ENCODE data around the gene ZCCHC7. TPM values are rescaled to one million over a fixed set of nuclear protein-coding genes. Genes with fewer than 3 reads are reported as not detected.
"Not testable (repeated sequence)": the region's sequence is repeated elsewhere in the genome, so short reads cannot be mapped to it uniquely, and the experiment has no call there.

Gene ZCCHC7
- total RNA-seq, 1 experiment from 2014 or later: 16.0 TPM

DNA sequence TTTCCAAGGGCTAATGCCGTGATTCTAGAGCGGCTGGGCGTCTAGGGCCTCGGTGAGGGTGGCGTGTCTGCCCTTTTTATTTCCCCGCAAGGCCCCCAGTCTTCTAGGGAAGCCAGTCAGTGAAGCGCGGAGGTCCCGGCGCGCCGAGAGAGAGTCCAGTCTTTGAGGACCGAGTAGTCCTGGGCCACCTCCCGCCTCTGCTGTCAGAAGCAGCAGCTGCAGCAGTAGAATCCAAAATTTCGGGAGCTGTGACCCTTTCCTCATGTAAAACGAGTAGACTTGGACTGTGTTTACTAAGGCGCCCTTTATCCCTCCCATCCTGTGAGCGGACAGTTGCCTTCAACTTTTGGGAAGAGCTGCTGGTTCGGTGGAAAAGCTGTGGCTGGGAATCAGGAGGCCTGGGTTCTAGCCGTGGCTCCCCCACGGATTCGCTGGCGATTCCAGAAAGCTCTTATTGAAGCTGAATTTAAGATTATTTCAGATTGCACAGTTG lies 515 bp downstream of the ZCCHC7 start:
- peak; percentile 50 for DNase-seq (ENCODE audit: low read depth)

DNA sequence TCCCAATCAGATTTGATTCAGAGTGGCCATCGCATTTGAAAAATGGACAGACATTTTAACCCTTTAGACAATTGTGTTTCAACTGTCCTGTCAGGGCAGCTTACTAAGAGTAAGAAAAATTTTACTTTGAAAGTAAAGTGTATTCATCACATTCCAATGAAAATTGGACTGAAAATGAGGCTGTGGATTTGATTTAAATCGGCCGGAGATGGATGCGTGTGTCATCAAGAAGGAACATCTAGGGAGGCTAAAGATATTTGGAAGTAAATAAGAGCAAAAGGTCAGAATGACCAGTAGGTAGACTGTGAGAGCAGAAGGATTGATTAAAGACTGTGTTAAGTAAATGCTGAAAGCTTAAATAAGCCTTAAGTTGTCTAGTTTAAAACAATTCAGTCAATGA lies 1.5 kb downstream of the ZCCHC7 start:
- no peak for DNase-seq (ENCODE audit: low read depth)

DNA sequence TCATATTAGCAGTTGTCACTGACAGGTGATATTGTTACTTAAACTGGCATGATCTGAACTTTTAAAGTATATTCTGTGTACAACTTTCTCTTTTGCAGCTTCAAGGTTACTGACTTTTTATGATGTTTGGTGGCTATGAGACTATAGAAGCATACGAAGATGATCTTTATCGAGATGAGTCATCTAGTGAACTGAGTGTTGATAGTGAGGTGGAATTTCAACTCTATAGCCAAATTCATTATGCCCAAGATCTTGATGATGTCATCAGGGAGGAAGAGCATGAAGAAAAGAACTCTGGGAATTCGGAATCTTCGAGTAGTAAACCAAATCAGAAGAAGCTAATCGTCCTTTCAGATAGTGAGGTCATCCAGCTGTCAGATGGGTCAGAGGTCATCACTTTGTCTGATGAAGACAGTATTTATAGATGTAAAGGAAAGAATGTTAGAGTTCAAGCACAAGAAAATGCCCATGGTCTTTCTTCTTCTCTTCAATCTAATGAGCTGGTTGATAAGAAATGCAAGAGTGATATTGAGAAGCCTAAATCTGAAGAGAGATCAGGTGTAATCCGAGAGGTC lies 5.9 kb downstream of the ZCCHC7 start:
- peak; percentile 11 for DNase-seq (ENCODE audit: low read depth)

- DNase-seq (ENCODE audit: low read depth): no peak
Observed at GRCh38 chr9:37127018-37127417, 6.6 kb downstream of the ZCCHC7 start.

- DNase-seq (ENCODE audit: low read depth): no peak
Observed at GRCh38 chr9:37128051-37128450, 7.7 kb downstream of the ZCCHC7 start.

- DNase-seq (ENCODE audit: low read depth): no peak
Observed at GRCh38 chr9:37134166-37134565, 13.8 kb downstream of the ZCCHC7 start.

- DNase-seq (ENCODE audit: low read depth): no peak
Observed at GRCh38 chr9:37141015-37141414, 20.6 kb downstream of the ZCCHC7 start.

DNA sequence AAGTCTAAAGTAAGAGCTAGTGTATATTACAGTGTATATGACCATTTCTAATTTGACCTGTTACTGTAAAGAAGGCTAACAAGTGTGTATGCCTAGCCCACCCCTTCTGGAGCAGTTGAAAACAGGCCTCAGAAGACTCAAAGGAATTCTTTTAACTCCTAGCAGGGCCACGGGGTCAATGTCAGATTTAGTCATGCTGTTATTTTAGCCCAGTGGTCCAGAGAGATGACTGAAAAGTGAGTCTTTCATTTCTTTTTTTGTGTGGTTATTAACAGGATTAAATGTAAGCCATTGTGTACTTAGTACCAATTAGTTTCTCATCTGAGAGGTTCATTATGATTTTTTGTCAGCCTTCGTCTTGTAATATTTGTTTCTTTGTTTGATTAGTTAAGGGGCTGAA lies 24.4 kb downstream of the ZCCHC7 start:
- DNase-seq (ENCODE audit: low read depth): peak; percentile 50

- DNase-seq (ENCODE audit: low read depth): no peak
Observed at GRCh38 chr9:37146410-37146809, 26.0 kb downstream of the ZCCHC7 start.

- no peak for DNase-seq (ENCODE audit: low read depth)
Observed at GRCh38 chr9:37148181-37148580, 27.8 kb downstream of the ZCCHC7 start.

GRCh38 chr9:37149666-37150308 lies 29.4 kb downstream of the ZCCHC7 start:
- no peak for DNase-seq (ENCODE audit: low read depth)

- DNase-seq (ENCODE audit: low read depth): no peak
Observed at GRCh38 chr9:37150415-37150814, 30.0 kb downstream of the ZCCHC7 start.

- DNase-seq (ENCODE audit: low read depth): no peak
Observed at GRCh38 chr9:37151812-37152211, 31.4 kb downstream of the ZCCHC7 start.

GRCh38 chr9:37152365-37152764 lies 32.0 kb downstream of the ZCCHC7 start:
- no peak for DNase-seq (ENCODE audit: low read depth)

DNA sequence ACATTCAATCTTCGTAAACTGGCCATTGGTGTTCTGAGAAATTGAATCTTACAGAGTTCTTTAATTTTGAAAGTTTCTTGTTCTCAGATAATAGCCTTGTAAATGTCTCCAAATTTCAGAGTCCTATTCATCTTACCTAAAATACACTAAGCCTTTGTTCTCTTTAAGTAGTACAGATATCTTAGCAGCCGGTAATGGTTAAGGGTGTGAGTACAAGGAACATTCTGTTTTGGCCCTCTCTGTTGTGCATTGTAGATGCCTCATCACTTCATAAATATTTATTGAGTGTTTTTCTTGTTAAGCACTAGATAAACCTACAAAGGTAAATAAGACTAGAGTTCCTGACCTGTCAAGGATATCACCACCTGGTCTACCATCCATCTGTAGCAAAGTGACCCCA lies 35.2 kb downstream of the ZCCHC7 start:
- no peak for DNase-seq (ENCODE audit: low read depth)

DNA sequence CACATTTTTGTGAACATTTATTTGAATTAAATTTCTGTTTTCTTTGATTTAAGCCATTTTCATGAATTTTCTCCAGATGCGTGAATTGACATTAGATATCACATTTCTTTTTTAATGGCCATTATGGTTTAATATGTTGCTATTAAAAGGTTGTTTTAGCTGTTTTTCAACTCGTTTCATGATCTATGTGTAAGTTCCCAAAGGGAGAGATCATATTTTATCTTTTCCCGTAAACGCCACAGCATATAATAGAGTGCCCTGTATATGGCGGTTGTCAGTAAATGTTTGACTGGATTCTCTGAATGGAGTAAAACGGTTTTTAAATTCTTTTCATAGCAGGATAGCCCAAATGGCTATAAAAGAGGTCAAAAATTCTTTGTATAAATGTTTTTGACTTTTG lies 35.8 kb downstream of the ZCCHC7 start:
- no peak for DNase-seq (ENCODE audit: low read depth)

DNA sequence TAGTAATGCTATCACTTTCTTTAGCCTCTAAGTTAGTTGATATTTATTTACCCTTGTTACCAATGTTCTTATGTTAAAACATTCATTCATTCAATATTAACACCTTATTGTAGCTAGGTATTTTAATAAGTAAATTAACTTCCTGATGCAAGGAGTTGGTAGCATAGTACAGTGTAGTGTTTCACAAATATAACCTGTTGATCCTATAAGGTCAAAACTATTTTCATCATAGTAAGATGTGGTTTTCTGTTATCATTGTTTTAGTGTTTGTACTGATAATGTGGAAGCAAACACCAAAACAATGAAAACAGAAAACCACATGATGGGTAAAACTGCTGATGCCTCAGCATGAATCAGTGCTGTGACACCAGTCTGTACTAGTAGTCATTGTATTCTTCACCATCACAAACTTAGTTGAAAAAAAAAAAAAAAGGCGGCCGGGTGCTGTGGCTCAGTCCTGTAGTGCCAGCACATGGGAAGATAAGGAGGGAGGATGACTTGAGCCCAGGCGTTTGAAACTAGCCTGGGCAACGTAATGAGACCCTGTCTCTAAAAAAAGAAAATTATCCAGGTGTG lies 36.5 kb downstream of the ZCCHC7 start:
- peak; percentile 77 for DNase-seq (ENCODE audit: low read depth)

DNA sequence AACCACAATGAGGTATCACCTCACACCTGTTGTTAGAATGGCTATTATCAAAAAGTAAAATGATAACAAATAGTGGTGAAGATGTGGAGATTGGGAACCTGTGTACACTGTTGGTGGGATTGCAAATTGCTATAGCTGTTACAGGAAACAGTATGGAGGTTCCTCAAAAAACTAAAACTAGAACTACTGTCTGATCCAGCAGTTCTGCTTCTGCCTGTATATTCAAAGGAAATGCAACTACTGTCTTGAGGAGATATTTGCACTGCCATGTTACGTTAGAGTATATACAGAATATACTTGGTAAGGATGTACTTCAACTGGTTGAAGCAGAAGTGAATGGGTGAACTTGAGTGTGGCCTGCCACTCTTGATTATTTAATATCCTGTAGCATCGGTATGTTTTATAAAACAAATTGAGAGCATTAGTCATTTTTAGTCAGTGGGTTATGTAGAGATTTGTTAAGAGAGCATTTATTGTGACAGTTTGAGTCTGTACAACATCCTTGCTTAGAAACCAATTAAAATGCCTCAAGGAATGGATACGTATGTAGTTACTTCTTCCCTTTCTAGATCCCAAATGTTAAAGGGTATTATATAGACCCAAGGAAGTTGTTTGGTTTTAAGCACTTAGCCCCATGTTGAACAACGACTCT lies 37.5 kb downstream of the ZCCHC7 start:
- no peak for DNase-seq (ENCODE audit: low read depth)

DNA sequence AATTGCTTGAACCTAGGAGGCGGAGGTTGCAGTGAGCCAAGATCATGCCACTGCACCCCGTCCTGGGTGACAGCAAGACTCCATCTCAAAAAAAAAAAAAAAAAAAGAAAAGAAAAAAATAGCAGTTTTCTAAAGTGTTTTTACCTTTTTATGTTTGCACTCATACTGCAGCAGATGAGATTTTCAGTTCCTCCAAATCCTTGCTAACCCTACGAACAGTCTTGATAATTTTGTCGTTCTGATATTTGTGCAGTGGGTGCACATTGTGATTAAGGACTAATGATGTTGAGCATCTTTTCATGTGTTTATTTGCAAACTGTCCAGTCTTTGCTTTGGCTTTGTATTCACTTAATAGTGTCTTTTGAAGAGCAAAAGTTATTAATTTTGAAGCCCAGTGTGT lies 42.9 kb downstream of the ZCCHC7 start:
- no peak for DNase-seq (ENCODE audit: low read depth)

DNA sequence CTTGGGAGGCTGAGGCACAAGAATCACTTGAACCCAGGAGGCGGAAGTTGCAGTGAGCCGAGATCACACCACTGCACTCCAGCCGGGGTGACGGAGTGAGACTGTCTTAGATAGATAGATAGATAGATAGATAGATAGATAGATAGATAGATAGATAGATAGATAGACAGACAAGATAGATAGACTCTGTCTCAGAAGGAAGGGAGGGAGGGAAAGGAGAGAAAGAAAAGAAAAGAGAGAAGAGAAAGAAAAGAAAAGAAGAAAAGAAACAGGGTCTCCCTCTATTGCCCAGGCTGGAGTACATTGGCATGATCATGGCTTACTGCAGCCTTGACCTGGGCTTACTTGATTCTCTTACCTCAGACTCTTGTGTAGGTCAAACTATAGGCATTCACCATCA lies 44.0 kb downstream of the ZCCHC7 start:
- not testable (repeated sequence) for DNase-seq (ENCODE audit: low read depth)

- DNase-seq (ENCODE audit: low read depth): no peak
Observed at GRCh38 chr9:37165644-37166043, 45.3 kb downstream of the ZCCHC7 start.

DNA sequence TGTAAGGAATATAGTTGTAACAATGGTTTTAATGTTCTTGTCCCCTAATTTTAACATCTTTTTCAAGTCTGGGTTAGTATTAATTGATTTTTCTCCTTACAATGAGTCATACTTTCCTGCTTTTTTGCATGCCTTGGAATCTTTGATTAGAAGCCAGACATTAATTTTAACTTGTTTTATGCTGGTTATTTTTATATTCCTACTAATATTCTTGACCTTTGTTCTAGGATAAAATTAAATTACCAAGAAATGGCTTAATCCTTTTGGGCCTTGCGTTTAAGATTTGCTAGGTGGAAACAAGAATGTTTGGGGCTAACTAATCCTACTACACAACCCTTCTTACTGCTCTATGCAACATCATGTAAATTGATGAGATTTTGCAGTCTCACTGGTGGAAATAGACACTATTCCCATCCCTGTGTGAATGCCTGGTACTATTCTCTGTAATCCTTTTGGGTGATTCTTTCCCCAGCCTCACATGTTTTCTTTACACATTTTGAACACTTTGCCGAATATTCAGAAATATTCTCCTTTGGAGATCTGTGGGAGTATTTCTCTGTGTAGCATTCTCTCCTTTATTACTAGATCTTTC lies 47.2 kb downstream of the ZCCHC7 start:
- no peak for DNase-seq (ENCODE audit: low read depth)

DNA sequence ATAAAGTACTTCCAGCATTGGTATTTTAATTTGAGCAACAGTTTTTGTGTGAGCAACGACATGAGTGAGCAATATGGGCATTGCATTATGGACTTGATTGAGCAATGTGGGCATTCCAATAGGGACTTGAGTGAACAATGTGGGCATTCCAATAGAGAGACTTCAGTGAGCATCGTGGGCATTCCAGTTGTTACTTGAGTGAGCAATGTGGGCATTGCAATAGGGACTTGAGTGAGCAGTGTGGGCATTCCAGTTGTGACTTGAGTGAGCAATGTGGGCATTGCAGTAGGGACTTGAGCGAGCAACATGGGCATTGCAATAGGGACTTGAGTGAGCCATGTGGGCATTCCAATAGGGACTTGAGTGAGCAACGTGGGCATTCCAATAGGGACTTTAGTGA lies 52.2 kb downstream of the ZCCHC7 start:
- DNase-seq (ENCODE audit: low read depth): no peak

All from M059J (cell line).